K562 (cell line): Measurements from ENCODE around the gene LRP6. TPM values are rescaled to one million over a fixed set of nuclear protein-coding genes. Genes with fewer than 3 reads are reported as not detected.

Experiments used
- ATAC-seq: fragments of 200-7000 bp; cut with Tn5 transposase; 3 replicates; pipeline ENCODE4 v1.9.1; 2020; ENCODE audit warnings: moderate library complexity
- BruUV-seq: library from RNA; stranded (reverse); fragments of 400-500 nt; replicated peaks from 2 replicates; lab custom pipeline; 2021; lab: Mats Ljungman, UMichigan
- CTCF ChIA-PET: fragments of 300-600 bp; formaldehyde crosslinking; extraction: SDS; loops from one replicate; lab custom pipeline; 2021; ENCODE audit warnings: low intra/inter-chr PET ratio; lab: Yijun Ruan, JAX
- POLR2A ChIA-PET: fragments of 300-600, 350-650 bp; sonication (Branson Sonifier 250); formaldehyde crosslinking; extraction: SDS; loops from one replicate; lab custom pipeline; 2021; ENCODE audit warnings: antibody characterized with exemption, inconsistent platforms; lab: Yijun Ruan, JAX
- DNase-seq, 4 experiments: peaks; one replicate each; pipeline versions ENCODE4 v3.0.0 to v3.0.0-alpha.2; 2011 to 2018; ENCODE audit warnings: low spot score in 3 of 4, mixed read lengths in 3 of 4; ENCODE audit errors: extremely low read depth in 1 of 4
- FAIRE-seq: peaks from 2 replicates; lab custom pipeline; 2011; peaks lifted over from hg19 to GRCh38; lab: Jason Lieb, UNC
- H2AFZ ChIP-seq: 2 replicates; pipeline ENCODE4 v1.6.0; 2011; ENCODE audit warnings: low read depth, low read length, control low read depth, inconsistent platforms
- H3K27ac ChIP-seq: fragments of 200-600 bp; 3 replicates; pipeline ENCODE4 v1.8.0; 2011; ENCODE audit warnings: low read depth, mild to moderate bottlenecking, control low read depth, inconsistent platforms, low read length, moderate library complexity, mixed read lengths; ENCODE audit errors: extremely low read depth
- H3K27me3 ChIP-seq, 2 experiments: fragments of 300-600 bp in 1 of 2; 2 replicates in 1 of 2; 3 replicates in 1 of 2; pipeline versions ENCODE4 v1.6.0 to v1.8.0; 2011; ENCODE audit warnings: inconsistent platforms in 2 of 2, low read length in 2 of 2, mild to moderate bottlenecking in 1 of 2, mixed read lengths in 1 of 2, moderate library complexity in 1 of 2; ENCODE audit not compliant: control insufficient read depth in 2 of 2, insufficient read depth in 2 of 2
- H3K36me3 ChIP-seq: fragments of 300-600 bp; 3 replicates; pipeline ENCODE4 v1.8.0; 2011; ENCODE audit warnings: mild to moderate bottlenecking, low read length, inconsistent platforms; ENCODE audit not compliant: control insufficient read depth, insufficient read depth
- H3K4me1 ChIP-seq, 2 experiments: fragments of 200-600 bp in 1 of 2; replicated peaks in 1 of 2; 2 replicates in 1 of 2; 3 replicates in 1 of 2; pipeline versions ENCODE4 v1.5.1 to v1.8.0; 2011; ENCODE audit warnings: inconsistent platforms in 2 of 2, low read length in 2 of 2, mild to moderate bottlenecking in 1 of 2, mixed read lengths in 1 of 2, moderate library complexity in 1 of 2; ENCODE audit not compliant: control insufficient read depth in 2 of 2, insufficient read depth in 2 of 2
- H3K4me2 ChIP-seq: 2 replicates; pipeline ENCODE4 v1.6.1; 2011; ENCODE audit warnings: low read length, control low read depth, inconsistent platforms, mixed read lengths; ENCODE audit not compliant: insufficient read depth
- H3K4me3 ChIP-seq: fragments of 200-600 bp; sonication (generic), shearing (Covaris generic); 2 replicates; pipeline ENCODE4 v1.5.1; 2016; ENCODE audit warnings: control low read depth, inconsistent platforms
- H3K79me2 ChIP-seq: fragments of 200-600 bp; 3 replicates; pipeline ENCODE4 v1.8.0; 2011; ENCODE audit warnings: low read length, inconsistent platforms; ENCODE audit not compliant: control insufficient read depth, insufficient read depth
- H3K9ac ChIP-seq, 2 experiments: 2 replicates each; pipeline versions ENCODE4 v1.6.0 to v1.6.1; 2011; ENCODE audit warnings: low read depth in 2 of 2, low read length in 2 of 2, control low read depth in 1 of 2, inconsistent platforms in 1 of 2, mild to moderate bottlenecking in 1 of 2, mixed read lengths in 1 of 2; ENCODE audit not compliant: insufficient read depth in 1 of 2
- H3K9me1 ChIP-seq: one replicate; pipeline ENCODE4 v1.6.0; 2011; ENCODE audit warnings: inconsistent platforms, mild to moderate bottlenecking, low read length, moderate library complexity; ENCODE audit not compliant: control insufficient read depth, insufficient read depth
- H3K9me3 ChIP-seq: replicated peaks from 2 replicates; pipeline ENCODE4 v1.5.1; 2011; ENCODE audit warnings: low read depth, low read length, inconsistent platforms; ENCODE audit not compliant: control insufficient read depth, insufficient read depth
- H4K20me1 ChIP-seq: replicated peaks from 2 replicates; pipeline ENCODE4 v1.6.1; 2011; ENCODE audit warnings: low read length, inconsistent platforms, mixed read lengths; ENCODE audit not compliant: control insufficient read depth, insufficient read depth
- CREM ChIP-seq: IDR thresholded peaks from 2 replicates; pipeline ENCODE4 v1.6.1; 2014; ENCODE audit warnings: antibody characterized with exemption, low read depth
- FOXM1 ChIP-seq, 2 experiments: fragments of 450-650 bp in 1 of 2; sonication (generic) in 1 of 2; formaldehyde crosslinking in 1 of 2; IDR thresholded peaks; 2 replicates each; pipeline versions ENCODE4 v1.6.1 to v1.9.0; 2017 to 2022; ENCODE audit warnings: low read depth in 2 of 2, mild to moderate bottlenecking in 2 of 2, missing genetic modification reagents in 1 of 2, moderate library complexity in 1 of 2
- GABPA ChIP-seq: fragments of 200-800 bp; sonication (Bioruptor generic); conservative IDR thresholded peaks from 2 replicates; pipeline ENCODE4 v1.6.1; 2016; ENCODE audit warnings: low read depth, missing genetic modification characterization, missing compliant biosample characterization
- SOX6 ChIP-seq: fragments of 450-650 bp; IDR thresholded peaks from 2 replicates; pipeline ENCODE4 v1.6.1; 2014; ENCODE audit warnings: mild to moderate bottlenecking
- WGBS: fragments of 100-300 bp; shearing (Covaris generic); methylation state at CpG from one replicate; pipeline ENCODE4 v1.1.6; 2016; ENCODE audit warnings: low coverage, mixed read lengths; ENCODE audit not compliant: insufficient coverage; ENCODE audit errors: missing lambda C conversion rate; 5-methylcytosine and 5-hydroxymethylcytosine counted together
- in situ Hi-C: fragments of 300-500 bp; cut with MboI; formaldehyde crosslinking; loops from 4 replicates; pipeline ENCODE4 v1.15.0; 2018; ENCODE audit warnings: inconsistent platforms, mixed read lengths
- intact Hi-C: fragments of 100-400 bp; cut with micrococcal nuclease; formaldehyde crosslinking; loops from 2 replicates; pipeline ENCODE4 v1.14.2; 2022
- polyA plus RNA-seq, 8 experiments: library from polyadenylated mRNA; depleted of rRNA in 4 of 8; stranded (reverse) in 5 of 8; unstranded in 3 of 8; fragments of >200 nt; fragmentation: Nextera tagmentation in 2 of 8; fragmentation: Illumina TruSeq in 1 of 8; extraction: Ambion mirVana in 2 of 8; extraction: Trizol in 1 of 8; gene quantifications; 2 replicates each; pipeline versions ENCODE4 v1.2.1 to v1.2.3, GENCODE V29; 2011 to 2014; ENCODE audit warnings: inconsistent platforms in 1 of 8, missing spikeins in 1 of 8
- total RNA-seq, 7 experiments: library from RNA; depleted of rRNA in 6 of 7; stranded (reverse); fragments of >200 nt in 6 of 7; fragmentation: Illumina TruSeq in 2 of 7; extraction: Trizol in 2 of 7; gene quantifications; 2 replicates each; pipeline versions ENCODE4 v1.2.1 to v1.2.3, GENCODE V29; 2011 to 2021; ENCODE audit warnings: low replicate concordance in 1 of 7
- TF ChIP-seq, protein P1 (sequence below), 3 experiments: IDR thresholded peaks in 2 of 3; conservative IDR thresholded peaks in 1 of 3; 2 replicates each; pipeline ENCODE4 v1.5.1; 2011 to 2012; ENCODE audit warnings: low read length in 3 of 3, mild to moderate bottlenecking in 3 of 3, control low read depth in 2 of 3, improper control_type of control experiment in 1 of 3, inconsistent platforms in 1 of 3, low read depth in 1 of 3, mixed read lengths in 1 of 3, moderate library complexity in 1 of 3; ENCODE audit not compliant: insufficient read depth in 2 of 3

The LRP6 gene
- total and polyA plus RNA-seq, 9 of the 15 experiments (the other 6 are each of a cell fraction or from before 2014, with no cell fraction given): 3.0 to 17.0 (median 10.8) TPM

GRCh38 chr12:12099102-12099501 is 167.7 kb downstream of the LRP6 start:
- H3K9me1 ChIP-seq: no peaks in the 10 kb centered on the region
- H3K79me2 ChIP-seq: no peaks in the 10 kb centered on the region
- peaks cover 0 to 4% of the 10 kb centered on the region in 2 experiments; a peak in 2 of 5 replicates for H3K4me1 ChIP-seq
- 13% methylated on average over 6 of the region's 6 CpGs for WGBS
- H4K20me1 ChIP-seq: no peaks in the 10 kb centered on the region
- ATAC-seq (no peak), FAIRE-seq (peak; percentile 23), DNase-seq (no peak)
- intact Hi-C loops: no loop called here
- H3K9me3 ChIP-seq: no peaks in the 10 kb centered on the region
- no peak overlapping the region for H3K27ac ChIP-seq
- H3K4me2 ChIP-seq: no peak overlapping the region
- no peaks in the 10 kb centered on the region for H3K36me3 ChIP-seq
- no peaks in the 10 kb centered on the region for H3K27me3 ChIP-seq
- CTCF ChIA-PET: interaction anchor here (0.7 kb wide), 1 partner anchor 46 kb away, joined by 3 read pairs; no protein-coding TSS in a partner anchor
- no peak overlapping the region for H3K4me3 ChIP-seq
- POLR2A ChIA-PET: no interaction called here
- in situ Hi-C loops: no loop called here
- no peak overlapping the region for H3K9ac ChIP-seq
- BruUV-seq: no TSS peak
- H2AFZ ChIP-seq: no peak overlapping the region
- TF ChIP-seq, protein P1, sequence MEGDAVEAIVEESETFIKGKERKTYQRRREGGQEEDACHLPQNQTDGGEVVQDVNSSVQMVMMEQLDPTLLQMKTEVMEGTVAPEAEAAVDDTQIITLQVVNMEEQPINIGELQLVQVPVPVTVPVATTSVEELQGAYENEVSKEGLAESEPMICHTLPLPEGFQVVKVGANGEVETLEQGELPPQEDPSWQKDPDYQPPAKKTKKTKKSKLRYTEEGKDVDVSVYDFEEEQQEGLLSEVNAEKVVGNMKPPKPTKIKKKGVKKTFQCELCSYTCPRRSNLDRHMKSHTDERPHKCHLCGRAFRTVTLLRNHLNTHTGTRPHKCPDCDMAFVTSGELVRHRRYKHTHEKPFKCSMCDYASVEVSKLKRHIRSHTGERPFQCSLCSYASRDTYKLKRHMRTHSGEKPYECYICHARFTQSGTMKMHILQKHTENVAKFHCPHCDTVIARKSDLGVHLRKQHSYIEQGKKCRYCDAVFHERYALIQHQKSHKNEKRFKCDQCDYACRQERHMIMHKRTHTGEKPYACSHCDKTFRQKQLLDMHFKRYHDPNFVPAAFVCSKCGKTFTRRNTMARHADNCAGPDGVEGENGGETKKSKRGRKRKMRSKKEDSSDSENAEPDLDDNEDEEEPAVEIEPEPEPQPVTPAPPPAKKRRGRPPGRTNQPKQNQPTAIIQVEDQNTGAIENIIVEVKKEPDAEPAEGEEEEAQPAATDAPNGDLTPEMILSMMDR (IDR thresholded peaks at IDR 0.05 in 2 of 3, conservative IDR thresholded peaks at IDR 0.05 in 1 of 3; ENCODE audit: insufficient read depth in 2 of 3, low read depth in 1 of 3, low read length in 3 of 3): no peak
- TF ChIP-seq SOX6 (peak; percentile 38; the same call in 1 of the 2 replicates), CREM (peak; percentile 26; the same call in 1 of the 2 replicates), GABPA (tag) (peak; percentile 47), FOXM1 (IDR thresholded peaks at IDR 0.05; ENCODE audit: low read depth) (peak; percentile 54; the same call in 1 of the 2 replicates), FOXM1 (CRISPR knock-in tag; IDR thresholded peaks at IDR 0.05; ENCODE audit: low read depth) (no peak)
